K562 (cell line): ENCODE measurements around the gene CARM1. TPM values are rescaled to one million over a fixed set of nuclear protein-coding genes. Genes with fewer than 3 reads are reported as not detected.

Experiments
- EGR1 ChIP-seq: fragments of 450-650 bp; conservative IDR thresholded peaks from 2 replicates; pipeline ENCODE4 v1.6.1; 2017; ENCODE audit warnings: mild to moderate bottlenecking
- HOMEZ ChIP-seq: fragments of 250-450 bp; sonication (Bioruptor Pico); IDR thresholded peaks from 2 replicates; pipeline ENCODE4 v1.4.0; 2020; ENCODE audit warnings: mild to moderate bottlenecking, moderate library complexity
- MTA3 ChIP-seq: fragments of 450-650 bp; formaldehyde crosslinking; IDR thresholded peaks from 2 replicates; pipeline ENCODE4 v1.6.1; 2017; ENCODE audit warnings: mild to moderate bottlenecking, borderline replicate concordance
- NR4A1 ChIP-seq, 2 experiments: fragments of 250-450 bp in 1 of 2; fragments of 450-650 bp in 1 of 2; sonication (Bioruptor Pico) in 1 of 2; IDR thresholded peaks; 2 replicates each; pipeline versions ENCODE4 v1.4.0 to v1.6.1; 2016 to 2020; ENCODE audit warnings: mild to moderate bottlenecking in 2 of 2, missing compliant biosample characterization in 1 of 2, missing genetic modification characterization in 1 of 2, moderate library complexity in 1 of 2
- RBM22 ChIP-seq: fragments of 200-400 bp; formaldehyde crosslinking; IDR thresholded peaks from 2 replicates; pipeline ENCODE4 v1.6.1; 2018; ENCODE audit warnings: low read length, low read depth; ENCODE audit not compliant: poor library complexity, severe bottlenecking
- SMAD4 ChIP-seq: fragments of 250-450 bp; sonication (Bioruptor Pico); conservative IDR thresholded peaks from 2 replicates; pipeline ENCODE4 v1.8.0; 2021; ENCODE audit warnings: inconsistent platforms, mild to moderate bottlenecking, moderate library complexity
- VEZF1 ChIP-seq: fragments of 200-800 bp; sonication (Bioruptor generic); IDR thresholded peaks from 2 replicates; pipeline ENCODE4 v1.6.1; 2017; ENCODE audit warnings: missing genetic modification characterization, missing compliant biosample characterization
- ZMIZ1 ChIP-seq, 2 experiments: fragments of 150-350 bp in 1 of 2; IDR thresholded peaks; 2 replicates each; pipeline ENCODE4 v1.6.1; 2012 to 2016; ENCODE audit warnings: low read depth in 2 of 2, low read length in 2 of 2, mild to moderate bottlenecking in 1 of 2, moderate library complexity in 1 of 2
- ZNF318 ChIP-seq, 2 experiments: fragments of 450-650 bp; IDR thresholded peaks; 2 replicates each; pipeline ENCODE4 v1.6.1; 2016; ENCODE audit warnings: mild to moderate bottlenecking in 2 of 2, borderline replicate concordance in 1 of 2, low read depth in 1 of 2, moderate library complexity in 1 of 2
- ZNF785 ChIP-seq: fragments of 250-450 bp; sonication (Bioruptor Pico); IDR thresholded peaks from 2 replicates; pipeline ENCODE4 v1.4.0; 2020; ENCODE audit warnings: mild to moderate bottlenecking
- polyA plus RNA-seq, 8 experiments: library from polyadenylated mRNA; depleted of rRNA in 4 of 8; stranded (reverse) in 5 of 8; unstranded in 3 of 8; fragments of >200 nt; fragmentation: Nextera tagmentation in 2 of 8; fragmentation: Illumina TruSeq in 1 of 8; extraction: Ambion mirVana in 2 of 8; extraction: Trizol in 1 of 8; gene quantifications; 2 replicates each; pipeline versions ENCODE4 v1.2.1 to v1.2.3, GENCODE V29; 2011 to 2014; ENCODE audit warnings: inconsistent platforms in 1 of 8, missing spikeins in 1 of 8
- total RNA-seq, 7 experiments: library from RNA; depleted of rRNA in 6 of 7; stranded (reverse); fragments of >200 nt in 6 of 7; fragmentation: Illumina TruSeq in 2 of 7; extraction: Trizol in 2 of 7; gene quantifications; 2 replicates each; pipeline versions ENCODE4 v1.2.1 to v1.2.3, GENCODE V29; 2011 to 2021; ENCODE audit warnings: low replicate concordance in 1 of 7

Gene CARM1
- total and polyA plus RNA-seq, 9 of the 15 experiments (the other 6 are each of a cell fraction or from before 2014, with no cell fraction given) = 0.36 to 86.0 (median 29.7) TPM

GRCh38 chr19:10927730-10928562 is 56.6 kb downstream of the CARM1 start (continued):
- TF ChIP-seq ZMIZ1 (IDR thresholded peaks at IDR 0.05; ENCODE audit: low read depth in 2 of 2, low read length in 2 of 2) (no peak), EGR1 (peak; percentile 42; the same call in 1 of the 2 replicates), NR4A1 (CRISPR knock-in tag; IDR thresholded peaks at IDR 0.05) (no peak), NR4A1 (tag; IDR thresholded peaks at IDR 0.05) (no peak), RBM22 (no peak), SMAD4 (CRISPR knock-in tag) (no peak), ZNF785 (CRISPR knock-in tag) (no peak), VEZF1 (CRISPR knock-in tag) (peak; percentile 76; the same call in 1 of the 2 replicates), ZNF318 (IDR thresholded peaks at IDR 0.05; ENCODE audit: borderline replicate concordance in 1 of 2, low read depth in 1 of 2) (no peak), MTA3 (no peak), HOMEZ (CRISPR knock-in tag) (no peak)
